Stimulated activated naive CD4-positive, alpha-beta T cell treated with Interleukin-2 at 50 U/mL for 16 hours (primary cell): ENCODE measurements around the gene CLMN.
"Not testable (repeated sequence)": the region's sequence is repeated elsewhere in the genome, so short reads cannot be mapped to it uniquely, and the experiment has no call there.

Experiments
- DNase-seq: peaks from one replicate; lab custom pipeline; 2025; lab: John Stamatoyannopoulos, UW

CLMN gene

DNA sequence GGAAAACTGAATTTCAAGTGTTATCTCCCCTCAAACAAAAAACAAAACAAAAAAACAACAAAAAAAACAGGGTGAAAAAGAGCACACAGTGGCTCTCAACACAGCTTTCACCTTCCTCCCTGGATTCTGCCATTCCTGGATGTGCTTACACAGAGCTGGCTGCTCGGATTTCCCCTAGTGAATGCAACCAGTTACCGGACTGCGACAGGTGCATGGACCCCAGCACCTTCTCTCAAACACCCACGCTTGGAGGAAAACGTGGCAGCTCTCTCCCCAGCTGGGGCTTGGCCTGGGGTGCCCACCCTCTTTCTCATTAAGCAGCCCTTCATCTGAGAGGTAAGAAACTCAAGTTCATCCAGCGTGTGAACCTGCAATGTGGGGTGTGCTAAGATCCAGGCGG lies 128.9 kb downstream of the CLMN start:
- DNase-seq, result no peak

DNA sequence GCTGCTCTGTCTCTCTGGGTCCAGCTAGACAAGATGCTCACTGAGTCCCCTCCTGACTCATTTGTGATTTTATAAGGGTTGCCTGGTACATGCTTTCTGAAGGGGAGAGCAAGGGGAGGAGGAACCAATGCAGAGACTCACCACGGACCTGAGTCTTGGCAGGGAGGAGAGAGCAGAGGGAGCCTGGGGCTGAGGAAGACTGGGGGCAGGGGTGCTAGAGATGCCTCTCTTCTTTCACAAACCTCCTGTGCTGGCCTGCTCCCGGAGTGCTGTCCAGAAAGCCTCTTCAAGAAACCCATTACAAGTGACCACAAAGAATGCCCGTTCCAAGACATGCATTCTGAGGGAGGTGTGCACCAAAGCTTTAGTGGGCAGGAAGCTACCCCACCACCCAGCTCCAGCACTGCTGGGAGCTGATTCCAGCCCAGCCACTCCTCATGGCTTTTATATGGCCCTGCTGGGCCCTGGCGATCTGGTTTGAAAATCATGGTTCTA lies 129.3 kb downstream of the CLMN start:
- DNase-seq, result no peak

DNA sequence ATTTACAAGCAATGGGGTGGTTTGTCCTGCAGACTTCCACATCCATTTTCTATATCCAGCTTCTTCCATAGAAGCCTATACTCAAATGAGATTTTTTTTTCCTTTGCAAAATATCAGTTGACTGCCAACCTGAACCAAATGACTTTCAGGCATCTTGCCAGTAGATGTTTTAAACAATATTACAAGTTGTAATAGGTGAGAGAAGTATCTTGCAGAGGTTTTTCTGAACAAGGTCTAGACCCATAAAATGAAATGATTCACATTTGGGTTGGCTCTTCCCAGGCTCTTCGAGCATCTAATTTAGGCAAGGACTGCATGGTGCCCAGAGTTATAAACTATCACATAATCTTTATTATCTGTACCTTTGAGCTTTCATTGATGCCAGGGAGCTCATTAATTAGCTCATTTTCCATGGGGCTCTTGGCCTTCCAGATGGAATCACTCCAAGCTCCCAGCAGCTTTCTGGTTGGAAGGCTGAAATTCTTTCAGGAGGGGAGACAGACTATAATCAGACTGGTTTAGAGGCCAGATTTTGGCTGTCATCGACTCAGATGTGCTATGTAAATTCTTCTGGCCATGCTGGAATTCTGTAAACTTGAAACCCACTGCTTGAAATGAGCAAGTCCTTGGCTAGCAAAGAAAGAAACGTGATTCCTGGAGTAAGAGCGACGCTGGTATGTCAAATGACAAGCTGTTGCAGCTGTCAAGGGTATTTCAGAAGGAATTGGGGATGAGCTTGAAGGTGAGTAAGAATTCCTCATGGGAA lies 130.2 kb downstream of the CLMN start:
- DNase-seq, result no peak

DNA sequence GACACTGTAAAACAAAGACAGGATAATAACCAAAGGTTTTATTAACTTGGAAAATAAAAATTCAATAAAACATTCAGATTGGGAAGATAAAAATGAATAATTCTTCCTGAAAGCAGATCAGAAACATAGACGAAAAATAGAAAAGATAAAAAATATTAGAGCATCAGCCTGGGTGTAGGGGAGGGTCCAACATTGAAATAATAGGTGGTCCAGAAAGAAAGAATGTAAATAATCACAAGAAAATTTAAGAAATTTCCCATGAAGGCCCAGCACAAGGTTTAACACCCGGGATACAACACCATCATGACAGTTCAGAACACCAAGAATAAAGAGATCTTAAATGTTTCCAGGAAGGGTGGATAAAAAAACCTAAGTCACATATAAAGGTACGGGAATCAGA lies 131.3 kb downstream of the CLMN start:
- no peak for DNase-seq

DNA sequence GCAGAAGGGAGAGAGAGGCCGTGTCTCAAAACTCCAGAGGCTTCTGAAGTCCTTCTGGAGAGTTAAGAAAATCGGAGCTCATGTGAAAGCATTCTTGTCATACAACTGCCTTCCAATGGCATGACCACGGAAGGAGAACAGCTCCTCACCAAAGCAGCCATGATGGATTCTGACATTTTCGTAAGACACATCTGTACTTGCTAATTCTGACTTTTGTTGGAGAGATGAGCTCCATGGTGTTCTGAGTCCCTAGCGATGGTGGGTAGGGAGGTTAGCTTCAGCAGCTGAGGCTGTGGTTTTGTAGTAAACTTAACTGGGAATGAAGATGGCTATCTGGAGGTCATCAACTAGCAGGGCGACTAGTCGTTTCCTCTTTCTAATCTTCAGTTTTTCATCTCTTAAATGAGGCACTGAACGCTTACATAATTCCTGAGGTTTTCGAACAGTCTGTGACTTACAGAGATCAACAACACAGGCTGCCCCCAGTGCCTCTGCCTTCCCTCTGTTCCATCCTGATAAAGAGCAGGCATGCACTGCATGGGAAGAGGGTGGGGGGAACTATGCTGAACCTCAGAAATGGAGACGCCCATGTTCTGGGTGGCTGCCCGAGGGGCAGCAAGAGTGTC lies 133.8 kb downstream of the CLMN start:
- no peak for DNase-seq

DNA sequence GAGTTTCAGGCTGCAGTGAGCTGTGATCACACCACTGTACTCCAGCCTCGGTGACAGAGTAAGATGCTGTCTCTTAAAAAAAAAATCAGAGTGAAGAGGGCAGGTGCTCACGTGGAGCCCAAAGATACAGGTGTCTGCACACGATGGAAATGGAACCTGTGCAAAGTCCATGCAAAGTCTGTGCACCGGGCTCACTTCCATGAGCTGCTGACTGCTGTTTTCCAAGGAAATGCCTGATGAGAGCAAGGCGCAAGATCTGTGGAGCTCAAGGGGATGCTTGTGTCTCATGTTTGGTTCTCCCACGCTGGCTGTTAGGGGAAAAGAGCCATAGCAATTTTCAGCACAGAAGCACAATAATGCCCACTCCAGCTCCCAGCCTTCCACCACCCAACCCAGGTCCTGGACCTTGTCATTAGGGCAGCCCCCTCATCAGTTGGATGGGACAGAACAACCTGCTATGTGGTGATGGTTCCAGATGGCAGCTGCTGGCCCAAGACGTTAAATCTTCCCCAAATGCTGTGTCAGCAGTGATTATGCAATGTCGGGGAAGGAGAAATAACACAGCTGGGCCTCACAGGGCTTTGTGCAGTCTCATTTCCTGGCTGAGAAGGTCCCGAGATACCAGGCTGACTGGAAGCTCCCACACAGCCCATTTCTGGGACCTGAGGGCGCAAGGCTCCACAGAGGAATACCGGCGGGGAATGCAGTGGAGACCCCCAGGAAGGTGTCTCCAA lies 134.5 kb downstream of the CLMN start:
- DNase-seq, result no peak

DNA sequence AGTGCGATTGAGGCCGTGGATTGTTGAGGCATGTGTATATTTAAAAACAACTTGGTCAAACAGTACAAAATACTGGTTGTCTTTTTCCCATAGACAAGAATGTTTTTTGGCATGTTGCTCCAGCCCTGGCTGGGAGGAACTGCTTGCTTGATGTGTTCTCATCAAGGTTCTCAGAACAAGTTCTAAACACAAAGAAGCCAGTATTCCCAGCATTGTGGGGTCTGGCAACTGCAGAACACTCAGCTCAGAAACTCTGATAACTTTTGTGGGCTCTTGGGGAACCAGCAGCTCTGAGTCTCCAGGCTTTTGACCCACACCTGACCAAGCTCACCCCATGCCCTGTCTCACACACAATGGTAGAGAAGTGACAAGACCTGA lies 135.3 kb downstream of the CLMN start:
- DNase-seq, result no peak

DNA sequence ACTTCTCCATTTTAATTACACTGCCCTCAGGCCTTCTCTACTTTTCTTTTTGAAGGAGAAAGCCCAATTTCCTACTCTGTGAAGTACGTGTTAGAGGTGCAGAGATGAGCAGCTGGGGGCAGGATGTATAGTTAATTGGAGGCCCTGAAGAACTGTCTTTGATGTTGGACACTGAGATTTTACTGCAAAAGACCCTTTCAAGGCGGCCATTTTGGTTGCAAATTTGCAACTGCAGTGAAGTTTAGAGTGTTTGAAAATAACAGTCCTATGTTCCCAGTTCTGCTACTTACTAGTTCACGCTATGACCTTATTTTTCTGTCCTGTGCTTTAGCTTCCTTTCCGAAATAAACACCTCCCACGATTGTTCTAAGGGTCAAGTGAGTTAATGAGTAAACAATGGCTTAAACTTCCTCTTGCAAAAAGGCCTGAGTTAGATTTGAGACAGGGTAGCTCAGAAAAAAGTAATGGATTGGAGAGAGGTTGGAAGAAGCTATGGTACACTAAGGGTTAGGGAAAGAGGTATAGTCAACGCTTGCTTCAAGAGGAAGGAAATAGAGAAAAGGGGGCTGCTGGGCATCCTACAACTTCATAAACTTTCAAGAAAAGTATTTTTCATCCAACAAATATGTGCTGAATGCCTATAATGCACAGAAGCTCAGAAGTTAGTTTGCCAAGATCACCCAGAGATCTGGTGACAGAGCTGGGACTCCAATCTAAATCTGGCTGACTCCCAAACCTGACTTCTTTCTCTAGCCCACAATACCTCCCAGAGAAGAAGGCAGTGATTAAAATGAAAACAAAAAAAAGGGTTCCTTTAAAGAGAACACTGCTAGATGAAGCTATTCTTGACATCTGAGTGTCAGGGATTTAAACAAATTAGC lies 135.9 kb downstream of the CLMN start:
- DNase-seq, result no peak

DNA sequence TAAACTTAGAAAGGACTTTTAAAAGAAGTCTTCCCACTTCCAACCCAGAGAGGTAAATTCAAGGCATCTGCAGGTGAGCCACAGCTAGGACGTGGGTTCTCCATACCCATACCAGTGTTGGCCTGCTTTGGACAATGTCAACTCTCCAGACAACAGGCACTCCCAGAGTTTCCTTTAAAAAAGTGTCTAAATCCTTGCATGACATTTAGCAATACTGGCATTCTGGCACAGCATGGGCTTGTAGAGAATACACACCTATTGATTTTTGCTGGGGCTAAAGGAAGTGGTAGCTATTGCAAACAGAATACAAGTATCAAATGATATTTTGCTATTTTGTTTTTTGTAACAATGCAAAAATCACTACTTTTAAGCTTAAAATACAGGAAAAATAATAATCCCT lies 136.6 kb downstream of the CLMN start:
- DNase-seq, result no peak

DNA sequence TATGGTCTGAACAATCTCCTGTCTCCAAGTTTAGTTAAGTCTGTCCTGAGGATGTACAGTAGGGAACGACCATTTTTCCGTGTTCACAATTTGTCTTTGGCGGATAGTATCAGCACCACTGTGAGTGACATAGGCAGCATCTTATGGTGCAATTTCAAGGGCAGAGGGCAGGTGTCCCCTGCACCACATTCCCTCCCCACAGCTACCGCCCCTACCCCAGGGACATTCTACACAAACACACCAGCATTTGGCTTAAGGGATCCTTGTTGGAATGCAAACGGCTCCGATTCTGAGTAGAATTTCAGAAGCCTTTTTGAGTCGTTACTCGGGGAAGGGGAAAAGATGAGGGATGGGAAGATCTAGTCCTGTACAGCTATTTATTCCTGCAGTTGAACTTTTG lies 137.3 kb downstream of the CLMN start:
- no peak for DNase-seq

DNA sequence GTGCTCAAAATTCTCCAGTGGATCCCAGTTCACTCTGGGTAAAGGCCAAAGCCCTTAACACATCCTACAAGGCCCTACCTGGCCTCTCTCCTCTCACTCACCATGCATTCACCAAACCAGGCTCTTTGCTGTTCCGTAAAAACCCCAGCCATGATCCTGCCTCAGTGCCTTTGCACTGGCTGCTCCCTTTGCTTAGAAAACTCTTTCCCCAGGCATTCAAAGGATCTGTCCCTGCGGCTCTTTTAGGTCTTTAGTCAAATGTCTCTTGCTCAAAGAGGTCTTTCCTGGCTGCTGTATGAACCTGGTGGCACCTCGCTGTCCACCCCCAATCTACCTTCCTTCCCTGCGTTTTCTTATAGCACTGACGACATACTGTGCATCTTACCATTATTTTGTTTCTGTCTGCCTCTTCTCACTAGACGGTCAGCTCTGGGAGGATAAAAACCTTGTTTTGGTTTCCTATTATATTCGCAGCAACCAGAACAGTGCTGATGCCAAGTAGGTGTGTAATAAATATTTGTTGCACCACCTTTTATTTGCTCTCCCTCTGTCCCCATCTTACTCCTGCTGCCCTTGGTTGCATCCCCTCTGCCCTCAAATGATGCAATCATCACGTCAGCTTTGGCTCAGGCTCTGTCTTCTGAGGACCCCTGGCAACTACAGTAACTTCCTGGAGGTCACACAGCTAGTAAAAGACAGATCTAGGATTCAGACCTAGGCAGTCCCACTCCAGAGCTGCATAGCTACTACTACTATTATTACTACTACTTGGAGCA lies 138.6 kb downstream of the CLMN start:
- no peak for DNase-seq

DNA sequence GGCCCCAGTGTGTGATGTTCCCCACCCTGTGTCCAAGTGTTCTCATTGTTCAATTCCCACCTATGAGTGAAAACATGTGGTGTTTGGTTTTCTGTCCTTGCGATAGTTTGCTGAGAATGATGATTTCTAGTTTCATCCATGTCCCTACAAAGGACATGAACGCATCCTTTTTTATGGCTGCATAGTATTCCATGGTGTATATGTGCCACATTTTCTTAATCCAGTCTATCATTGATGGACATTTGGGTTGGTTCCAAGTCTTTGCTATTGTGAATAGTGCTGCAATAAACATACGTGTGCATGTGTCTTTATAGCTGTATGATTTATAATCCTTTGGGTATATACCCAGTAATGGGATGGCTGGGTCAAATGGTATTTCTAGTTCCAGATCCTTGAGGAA lies 144.0 kb downstream of the CLMN start:
- not testable (repeated sequence) for DNase-seq

DNA sequence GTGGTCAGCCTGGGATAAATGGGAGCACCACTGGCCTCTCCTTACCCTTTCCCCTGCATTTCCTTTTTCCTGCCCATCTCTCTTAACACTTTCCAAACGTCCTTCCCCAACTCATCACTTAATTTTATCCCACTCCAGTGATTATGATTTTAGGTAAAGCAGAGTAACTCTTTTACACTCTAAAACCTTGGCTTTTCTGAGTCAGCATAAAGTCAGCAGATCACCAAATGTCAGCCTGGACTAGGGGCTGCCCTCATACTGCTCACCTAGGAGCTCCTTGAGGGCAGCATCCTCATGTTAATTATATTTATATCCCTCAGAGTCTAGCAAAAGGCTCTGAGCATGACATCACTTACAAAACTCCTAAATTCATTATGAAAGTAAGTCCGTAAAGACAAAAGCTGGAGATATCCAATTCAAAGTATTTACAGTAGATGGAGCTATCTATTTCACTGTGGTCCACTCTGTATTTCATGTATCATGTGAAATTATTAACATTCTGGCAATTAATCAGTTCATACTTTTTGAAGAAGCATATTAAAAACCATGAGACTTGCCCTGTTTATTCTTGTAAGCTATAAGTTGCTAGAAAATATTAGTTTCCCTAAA lies 145.4 kb downstream of the CLMN start:
- DNase-seq, result no peak

DNA sequence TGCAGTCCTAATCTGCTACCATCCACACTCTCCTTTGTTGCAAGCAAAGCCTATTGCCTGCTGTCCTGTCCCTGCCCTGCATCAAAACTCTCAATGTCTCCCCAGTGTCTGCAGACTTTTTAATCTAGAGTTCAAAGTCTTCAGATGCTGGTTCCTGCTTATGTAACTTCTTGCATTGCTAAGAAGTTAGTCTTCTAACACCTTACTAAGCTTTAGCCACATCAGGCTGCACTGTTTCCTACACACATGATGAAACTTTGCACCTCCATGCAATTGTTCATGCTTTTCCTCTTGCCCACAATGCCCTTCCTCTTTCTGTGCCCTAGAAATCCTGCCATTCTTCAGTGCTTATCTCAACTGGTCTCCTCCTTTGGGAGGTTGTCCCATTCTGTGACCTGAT lies 146.2 kb downstream of the CLMN start:
- no peak for DNase-seq

DNA sequence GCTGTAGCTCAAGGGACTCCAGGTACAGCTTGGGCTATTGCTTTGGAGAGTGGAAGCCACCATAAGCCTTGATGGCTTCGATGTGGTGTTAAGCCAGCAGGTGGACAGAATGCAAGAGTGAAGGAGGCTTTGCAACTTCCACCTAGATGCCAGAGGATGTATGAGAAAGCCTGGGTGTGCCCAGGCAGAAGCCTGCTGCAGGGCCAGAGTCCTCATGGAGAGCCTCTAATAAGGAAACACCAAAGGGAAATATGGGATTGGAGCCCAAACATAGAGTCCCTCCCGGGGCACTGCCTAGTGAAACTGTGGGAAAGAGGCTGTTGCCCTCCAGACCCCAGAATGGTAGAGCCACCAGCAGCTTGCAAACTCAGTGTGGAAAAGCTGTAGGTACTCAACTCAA lies 152.5 kb downstream of the CLMN start:
- no peak for DNase-seq

DNA sequence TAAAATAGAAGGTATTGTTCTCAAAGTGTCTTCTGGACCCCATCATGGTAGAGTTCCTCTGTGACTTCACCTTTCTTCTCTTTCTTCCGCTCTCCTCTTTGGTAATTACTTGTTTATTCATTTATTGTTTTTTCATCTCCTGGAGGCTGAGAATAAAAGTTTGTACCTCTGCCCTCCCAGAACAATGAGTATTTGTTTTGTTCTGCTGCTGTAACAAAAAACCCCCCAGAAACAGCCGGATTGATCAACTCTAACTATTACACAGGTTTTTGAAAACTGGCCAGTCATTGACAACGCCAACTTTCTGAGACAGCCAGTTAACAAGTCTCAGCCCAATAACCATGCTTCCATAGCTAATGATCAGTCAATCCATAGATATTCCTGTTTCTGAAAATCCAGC lies 154.2 kb downstream of the CLMN start:
- DNase-seq, result no peak

DNA sequence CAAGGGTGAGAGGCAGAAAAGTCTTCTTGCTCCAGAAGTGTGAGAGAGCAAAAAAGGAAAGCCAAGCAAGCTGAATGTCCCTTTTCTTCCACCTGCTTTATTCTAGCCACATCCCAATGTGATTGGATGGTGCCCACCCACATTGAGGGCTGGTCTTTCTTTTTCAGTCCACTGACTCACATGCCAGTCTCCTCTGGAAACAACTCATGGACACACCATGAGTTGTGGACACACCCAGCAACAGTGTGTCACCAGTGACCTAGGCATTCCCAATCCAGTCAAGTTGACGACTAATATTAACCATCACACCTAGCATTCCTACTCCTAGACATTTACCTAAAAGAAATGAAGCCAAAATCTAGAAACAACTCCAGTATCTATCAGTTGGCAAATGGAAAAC lies 155.2 kb downstream of the CLMN start:
- no peak for DNase-seq

DNA sequence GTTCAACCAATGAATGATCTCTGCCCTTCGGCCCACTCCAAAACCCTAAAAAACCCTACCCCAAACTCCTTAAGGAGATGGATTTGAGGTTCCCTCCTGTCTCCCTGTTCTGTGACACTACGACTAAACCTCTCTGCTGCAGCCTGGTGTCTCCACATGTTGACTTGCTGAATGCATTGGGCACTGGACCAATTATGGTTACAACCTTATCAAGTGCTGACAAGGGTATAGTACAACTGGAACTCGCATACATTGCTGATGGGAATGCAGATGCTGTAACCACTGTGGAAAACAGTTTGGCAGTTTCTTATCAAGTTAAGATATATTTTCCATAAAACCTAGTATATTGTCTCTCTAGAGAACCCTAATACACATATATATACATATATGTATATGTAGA lies 156.0 kb downstream of the CLMN start:
- no peak for DNase-seq

DNA sequence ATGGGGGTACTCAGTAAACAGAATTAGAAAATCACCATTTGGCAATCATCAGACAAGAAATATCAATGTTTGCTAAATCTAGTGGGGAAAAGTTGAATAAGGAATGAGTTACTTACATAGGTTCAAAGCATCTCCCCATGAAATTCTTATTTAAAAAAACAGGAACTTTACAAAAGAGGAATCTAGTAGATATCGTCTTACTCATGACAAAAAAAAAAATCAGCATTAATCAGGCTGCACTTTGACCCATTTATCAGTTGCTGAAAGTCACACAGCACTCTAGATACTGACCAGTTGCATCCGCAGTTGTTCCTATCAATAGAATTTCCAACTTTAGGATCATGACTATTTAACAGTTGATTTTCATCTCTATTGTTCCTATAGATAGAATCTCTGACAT lies 156.6 kb downstream of the CLMN start:
- DNase-seq, result no peak

DNA sequence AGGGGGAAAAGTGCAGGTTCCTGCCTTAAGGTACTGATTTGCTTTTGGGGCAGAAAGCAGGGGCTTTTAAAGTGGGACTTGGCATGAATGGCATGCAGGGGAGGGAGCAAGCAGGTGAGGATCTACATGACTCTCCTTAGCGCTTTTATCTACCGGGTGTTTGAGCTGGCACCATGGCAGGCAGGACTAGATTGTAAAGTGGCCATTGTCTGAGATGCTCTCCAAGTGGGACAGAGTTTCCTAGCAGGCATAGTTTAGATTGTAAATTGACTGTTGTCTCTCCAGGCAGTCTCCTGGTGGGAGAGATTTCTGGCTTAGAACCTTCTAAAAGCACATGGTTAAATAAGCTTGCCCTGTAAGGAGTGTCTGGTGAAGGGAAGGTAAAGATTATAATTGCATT lies 157.1 kb downstream of the CLMN start:
- DNase-seq, result no peak
